Astrocyte of the spinal cord (primary cell): ENCODE measurements around the gene C13orf46.

Experiments used
- DNase-seq: peaks from one replicate; pipeline ENCODE4 v3.0.0; 2011; ENCODE audit warnings: low read depth, low spot score
- H3K4me3 ChIP-seq: 2 replicates; pipeline ENCODE4 v1.5.1; 2011; ENCODE audit warnings: low read depth, mild to moderate bottlenecking, low read length, moderate library complexity
- CTCF ChIP-seq: IDR thresholded peaks from 2 replicates; pipeline ENCODE4 v1.5.1; 2012; ENCODE audit warnings: low read depth, mild to moderate bottlenecking, low read length, inconsistent platforms
- in situ Hi-C: cut with HindIII; loops from 2 replicates; pipeline ENCODE4 v1.10.0; 2017; ENCODE audit warnings: low sequenced_read_pairs

Gene C13orf46

GRCh38 chr13:113938246-113938645 lies 35.6 kb downstream of the C13orf46 start:
- TF ChIP-seq CTCF = no peak
- no peak overlapping the region for H3K4me3 ChIP-seq
- in situ Hi-C loops = no loop called here
- DNase-seq = no peak

GRCh38 chr13:113937527-113938180 lies 36.2 kb downstream of the C13orf46 start:
- in situ Hi-C loops = no loop called here
- DNase-seq = no peak
- H3K4me3 ChIP-seq = no peak overlapping the region
- TF ChIP-seq CTCF = no peak

- no peak for DNase-seq
- no peak overlapping the region for H3K4me3 ChIP-seq
- in situ Hi-C loops = no loop called here
- no peak for TF ChIP-seq CTCF
Observed at GRCh38 chr13:113937073-113937472, 36.8 kb downstream of the C13orf46 start.

- H3K4me3 ChIP-seq = no peak overlapping the region
- no peak for DNase-seq
- TF ChIP-seq CTCF = no peak
- in situ Hi-C loops = no loop called here
Observed at GRCh38 chr13:113936166-113936965, 37.5 kb downstream of the C13orf46 start.

GRCh38 chr13:113935001-113935844 lies 38.7 kb downstream of the C13orf46 start:
- DNase-seq = peak; percentile 30
- no peak for TF ChIP-seq CTCF
- no peak overlapping the region for H3K4me3 ChIP-seq
- in situ Hi-C loops = no loop called here

GRCh38 chr13:113934576-113934975 lies 39.3 kb downstream of the C13orf46 start:
- no peak for TF ChIP-seq CTCF
- in situ Hi-C loops = no loop called here
- no peak for DNase-seq
- no peak overlapping the region for H3K4me3 ChIP-seq
